AG04449 (cell line): ENCODE results near the gene TUBA3D.
A peak's percentile ranks its signal among the peaks of the same experiment; 100 is the strongest.
"Not testable (repeated sequence)": the region's sequence is repeated elsewhere in the genome, so short reads cannot be mapped to it uniquely, and the experiment has no call there.

ENCODE experiments used
- CTCF ChIA-PET: fragments of 350-600 bp; formaldehyde crosslinking; extraction: SDS; loops from one replicate; lab custom pipeline; 2021; ENCODE audit warnings: antibody characterized with exemption; lab: Yijun Ruan, JAX
- POLR2A ChIA-PET: fragments of 400-600, 350-600 bp; formaldehyde crosslinking; extraction: SDS; loops from one replicate; lab custom pipeline; 2020; ENCODE audit warnings: antibody characterized with exemption, inconsistent platforms; lab: Yijun Ruan, JAX
- DNase-seq: peaks from one replicate; pipeline ENCODE4 v3.0.0-alpha.2; 2010; ENCODE audit warnings: low read depth, low spot score
- H3K4me3 ChIP-seq: 2 replicates; pipeline ENCODE4 v1.5.1; 2011; ENCODE audit warnings: low read depth, mild to moderate bottlenecking, control low read depth, low read length
- TF ChIP-seq, protein P1 (sequence below): IDR thresholded peaks from one replicate; pipeline ENCODE4 v1.5.1; 2011; ENCODE audit warnings: mild to moderate bottlenecking, moderate library complexity, low read length, control low read depth, inconsistent platforms; ENCODE audit not compliant: insufficient read depth; ENCODE audit errors: missing control alignments

Gene TUBA3D

GRCh38 chr2:131517106-131517831, 41.4 kb downstream of the TUBA3D start:
- no peak for DNase-seq
- H3K4me3 ChIP-seq, result no peak overlapping the region
- POLR2A ChIA-PET, result no interaction called here
- CTCF ChIA-PET, result no interaction called here
- TF ChIP-seq, protein P1, sequence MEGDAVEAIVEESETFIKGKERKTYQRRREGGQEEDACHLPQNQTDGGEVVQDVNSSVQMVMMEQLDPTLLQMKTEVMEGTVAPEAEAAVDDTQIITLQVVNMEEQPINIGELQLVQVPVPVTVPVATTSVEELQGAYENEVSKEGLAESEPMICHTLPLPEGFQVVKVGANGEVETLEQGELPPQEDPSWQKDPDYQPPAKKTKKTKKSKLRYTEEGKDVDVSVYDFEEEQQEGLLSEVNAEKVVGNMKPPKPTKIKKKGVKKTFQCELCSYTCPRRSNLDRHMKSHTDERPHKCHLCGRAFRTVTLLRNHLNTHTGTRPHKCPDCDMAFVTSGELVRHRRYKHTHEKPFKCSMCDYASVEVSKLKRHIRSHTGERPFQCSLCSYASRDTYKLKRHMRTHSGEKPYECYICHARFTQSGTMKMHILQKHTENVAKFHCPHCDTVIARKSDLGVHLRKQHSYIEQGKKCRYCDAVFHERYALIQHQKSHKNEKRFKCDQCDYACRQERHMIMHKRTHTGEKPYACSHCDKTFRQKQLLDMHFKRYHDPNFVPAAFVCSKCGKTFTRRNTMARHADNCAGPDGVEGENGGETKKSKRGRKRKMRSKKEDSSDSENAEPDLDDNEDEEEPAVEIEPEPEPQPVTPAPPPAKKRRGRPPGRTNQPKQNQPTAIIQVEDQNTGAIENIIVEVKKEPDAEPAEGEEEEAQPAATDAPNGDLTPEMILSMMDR, result no peak

- CTCF ChIA-PET, POLR2A ChIA-PET, H3K4me3 ChIP-seq, DNase-seq: not testable (repeated sequence)
Observed at GRCh38 chr2:131517856-131518255, 41.9 kb downstream of the TUBA3D start.

- CTCF ChIA-PET, H3K4me3 ChIP-seq, DNase-seq, POLR2A ChIA-PET: not testable (repeated sequence)
Observed at GRCh38 chr2:131518531-131518930, 42.6 kb downstream of the TUBA3D start.

DNA sequence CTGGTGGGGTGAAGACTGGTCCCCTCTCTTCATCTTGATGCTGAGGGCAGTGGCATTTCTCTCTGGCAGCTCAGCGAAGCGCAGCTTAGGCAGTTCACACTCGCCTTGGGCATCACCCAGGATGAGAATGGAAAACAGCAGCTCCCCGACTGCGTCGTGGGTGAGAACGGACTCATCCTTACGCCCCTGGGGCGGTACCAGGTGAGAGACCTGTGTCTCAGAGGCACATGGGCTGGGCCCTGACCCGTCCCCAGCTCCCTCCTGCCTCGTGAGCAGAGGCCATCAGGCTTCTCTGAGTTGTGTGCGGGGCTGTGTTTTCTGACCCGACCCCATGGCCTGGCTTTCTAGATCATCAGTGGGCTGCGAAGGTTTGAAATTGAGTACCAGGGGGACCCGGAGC, 43.5 kb downstream of the TUBA3D start:
- TF ChIP-seq, protein P1, result no peak
- H3K4me3 ChIP-seq, result no peak overlapping the region
- ChIA-PET POLR2A (no interaction called here), CTCF (no interaction called here)
- DNase-seq, result no peak

DNA sequence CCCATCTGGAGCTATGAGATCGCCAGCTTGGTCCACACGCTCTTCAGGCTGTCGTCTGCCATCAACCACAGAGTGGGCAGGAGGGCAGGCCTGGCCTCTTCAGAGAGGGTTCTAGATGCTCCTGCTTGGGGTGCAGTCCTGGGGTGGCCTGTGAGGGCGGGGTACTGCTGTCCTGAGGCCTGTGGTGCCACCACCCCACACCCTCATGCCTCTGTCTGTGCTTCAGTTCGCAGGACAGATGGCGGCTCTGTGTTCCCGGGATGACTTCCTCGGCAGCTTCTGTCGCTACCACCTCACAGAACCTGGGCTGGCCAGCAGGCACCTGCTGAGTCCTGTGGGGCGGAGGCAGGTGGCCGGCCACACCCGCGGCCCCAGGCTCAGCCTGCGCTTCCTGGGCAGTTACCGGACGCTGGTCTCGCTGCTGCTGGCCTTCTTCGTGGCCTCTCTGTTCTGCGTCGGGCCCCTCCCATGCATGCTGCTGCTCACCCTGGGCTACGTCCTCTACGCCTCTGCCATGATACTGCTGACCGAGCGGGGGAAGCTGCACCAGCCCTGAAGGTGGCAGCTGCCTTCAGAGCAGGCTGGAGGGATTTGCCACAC, 44.1 kb downstream of the TUBA3D start:
- POLR2A ChIA-PET, CTCF ChIA-PET, DNase-seq, H3K4me3 ChIP-seq: not testable (repeated sequence)

DNA sequence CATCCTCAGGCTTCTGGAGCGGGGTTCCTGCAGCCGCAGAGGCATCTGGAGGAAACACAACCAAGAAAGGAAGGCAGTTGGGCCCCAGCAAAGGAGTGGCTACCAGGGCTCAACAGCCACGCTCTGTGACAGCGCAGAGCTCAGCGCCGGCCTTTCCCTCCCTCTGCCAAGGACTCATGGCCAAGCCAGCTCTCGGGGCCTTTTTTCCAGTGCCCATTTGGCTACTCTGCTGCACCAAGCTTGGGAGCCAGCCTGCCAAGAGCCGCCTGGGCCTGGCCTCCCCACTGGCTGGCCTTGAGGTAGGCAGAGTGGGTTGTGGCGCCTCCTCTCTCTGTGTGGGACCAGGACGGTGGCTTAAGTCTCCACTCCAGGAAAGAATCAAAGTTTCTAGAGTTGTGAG, 44.6 kb downstream of the TUBA3D start:
- DNase-seq, result no peak
- H3K4me3 ChIP-seq, result no peak overlapping the region
- ChIA-PET POLR2A (no interaction called here), CTCF (no interaction called here)
- TF ChIP-seq, protein P1, result no peak

GRCh38 chr2:131521524-131521923, 45.6 kb downstream of the TUBA3D start:
- DNase-seq, H3K4me3 ChIP-seq, POLR2A ChIA-PET: not testable (repeated sequence)
- CTCF ChIA-PET, result interaction anchor here (1.9 kb wide), 1 partner anchor 28 kb away, joined by 8 read pairs; no protein-coding TSS in a partner anchor

DNA sequence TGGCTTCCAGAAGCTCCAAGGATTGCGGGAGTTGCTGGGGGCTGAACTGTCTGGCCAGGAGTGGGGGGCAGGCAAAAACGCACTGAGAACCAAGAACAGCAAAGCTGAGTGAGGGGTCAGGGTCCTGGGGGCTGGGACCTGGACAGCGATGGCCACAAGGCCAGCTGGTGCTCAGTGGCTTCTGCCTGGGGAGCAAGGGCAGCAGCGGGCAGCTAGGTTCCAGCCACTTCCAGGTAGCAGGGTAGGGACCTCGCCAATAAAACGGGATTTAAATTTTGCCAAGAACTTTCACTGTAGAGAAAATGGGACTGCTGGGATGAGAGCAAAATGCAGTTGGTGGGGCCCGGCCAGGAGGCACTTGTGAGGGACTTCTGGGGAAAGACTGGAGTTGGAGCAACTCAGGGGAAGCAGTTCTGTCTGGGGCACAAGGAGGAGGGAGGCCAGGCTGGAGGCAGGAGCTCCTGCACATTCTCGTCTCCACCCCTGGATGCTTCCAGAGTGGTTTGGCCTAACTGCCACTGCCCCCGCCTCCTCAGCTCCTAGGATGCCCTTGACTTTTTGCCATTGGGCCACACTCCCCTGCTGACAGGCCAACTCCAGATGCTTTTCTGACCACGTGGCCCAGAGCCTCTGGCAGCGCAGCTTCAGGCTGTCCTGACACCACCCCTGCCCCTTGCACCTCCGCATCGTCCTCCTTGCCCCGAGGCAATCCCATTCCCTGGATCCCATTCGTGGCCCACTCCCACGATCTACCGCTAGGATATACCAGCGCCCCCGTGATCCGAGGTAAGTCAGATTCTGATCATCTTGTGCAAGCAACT, 46.3 kb downstream of the TUBA3D start:
- DNase-seq, result no peak
- TF ChIP-seq, protein P1, result no peak
- H3K4me3 ChIP-seq, result no peak overlapping the region
- ChIA-PET POLR2A (no interaction called here), CTCF (interaction anchor here (1.9 kb wide), 1 partner anchor 29 kb away, joined by 8 read pairs; no protein-coding TSS in a partner anchor)

DNA sequence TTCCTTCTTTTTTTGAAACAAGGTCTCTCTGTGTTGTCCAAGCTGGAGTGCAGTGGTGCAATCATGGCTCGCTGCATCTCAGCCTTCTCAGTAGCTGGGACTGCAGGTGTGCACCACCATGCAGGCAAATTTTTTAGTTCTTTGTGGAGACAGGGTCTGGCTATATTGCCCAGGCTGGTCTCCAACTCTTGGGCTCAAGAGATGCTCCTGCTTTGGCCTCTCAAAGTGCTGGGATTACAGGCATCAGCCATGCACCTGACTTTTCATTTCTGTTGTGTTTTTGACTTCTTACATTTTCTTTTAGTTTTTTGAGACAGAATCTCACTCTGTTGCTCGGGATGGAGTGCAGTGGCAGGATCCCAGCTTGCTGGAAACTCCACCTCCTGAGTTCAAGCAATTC, 49.3 kb downstream of the TUBA3D start:
- CTCF ChIA-PET, POLR2A ChIA-PET, DNase-seq, H3K4me3 ChIP-seq: not testable (repeated sequence)

- DNase-seq, CTCF ChIA-PET, POLR2A ChIA-PET: not testable (repeated sequence)
- H3K4me3 ChIP-seq, result peak within 1 kb of the TSS; percentile 39
Observed at GRCh38 chr2:131527131-131528001, 51.4 kb downstream of the TUBA3D start, which contains the start of gene CCDC74A. CCDC74A (plus strand) TSS chr2:131527888; CDS start chr2:131527971, 83 bp downstream.
